HL-60 (cell line): Measurements from ENCODE around the gene SLC16A9.
"Not testable (repeated sequence)": the region's sequence is repeated elsewhere in the genome, so short reads cannot be mapped to it uniquely, and the experiment has no call there.

Experiments used
- DNase-seq, 2 experiments: peaks; one replicate each; pipeline ENCODE4 v3.0.0-alpha.2; 2010 to 2020; ENCODE audit warnings: low read depth in 1 of 2, low spot score in 1 of 2
- H3K27ac ChIP-seq: fragments of 250-450 bp; sonication (Bioruptor Pico); replicated peaks from 2 replicates; pipeline ENCODE4 v1.5.1; 2020; ENCODE audit warnings: mild to moderate bottlenecking, moderate library complexity
- H3K27me3 ChIP-seq: fragments of 250-450 bp; sonication (Bioruptor Pico); 2 replicates; pipeline ENCODE4 v1.5.1; 2021; ENCODE audit warnings: mild to moderate bottlenecking, moderate library complexity; ENCODE audit not compliant: insufficient read depth, poor library complexity, severe bottlenecking
- H3K4me3 ChIP-seq: replicated peaks from 2 replicates; pipeline ENCODE4 v1.5.1; 2011; ENCODE audit warnings: mild to moderate bottlenecking, control low read depth, low read length; ENCODE audit not compliant: insufficient read depth
- CTCF ChIP-seq: IDR thresholded peaks from one replicate; pipeline ENCODE4 v1.5.1; 2011; ENCODE audit warnings: low read length, control low read depth, inconsistent platforms; ENCODE audit not compliant: insufficient read depth
- GABPA ChIP-seq: IDR thresholded peaks from 2 replicates; pipeline ENCODE4 v1.6.1; 2012; ENCODE audit warnings: low read depth
- POLR2AphosphoS5 ChIP-seq: IDR thresholded peaks from 2 replicates; pipeline ENCODE4 v1.6.1; 2012; ENCODE audit warnings: low read depth
- REST ChIP-seq: IDR thresholded peaks from 2 replicates; pipeline ENCODE4 v1.6.1; 2012; ENCODE audit warnings: low read depth; ENCODE audit not compliant: insufficient replicate concordance
- SPI1 ChIP-seq: IDR thresholded peaks from 2 replicates; pipeline ENCODE4 v1.6.1; 2012; ENCODE audit warnings: low read depth, mild to moderate bottlenecking, borderline replicate concordance

SLC16A9 gene

GRCh38 chr10:59748834-59749233 lies 39.2 kb upstream of the SLC16A9 start:
- no peaks in the 10 kb centered on the region for H3K27me3 ChIP-seq
- no peak overlapping the region for H3K27ac ChIP-seq
- DNase-seq, result no peak
- no peak for TF ChIP-seq GABPA
- TF ChIP-seq CTCF, result no peak
- TF ChIP-seq POLR2AphosphoS5, result no peak
- TF ChIP-seq SPI1, result no peak
- no peak for TF ChIP-seq REST
- no peak overlapping the region for H3K4me3 ChIP-seq

GRCh38 chr10:59745163-59745650 lies 35.6 kb upstream of the SLC16A9 start:
- Histone ChIP-seq H3K27me3 (no peaks in the 10 kb centered on the region), H3K27ac (no peak overlapping the region), H3K4me3 (no peak overlapping the region)
- DNase-seq, result no peak
- TF ChIP-seq SPI1, result no peak
- TF ChIP-seq GABPA, result no peak
- no peak for TF ChIP-seq POLR2AphosphoS5

- H3K4me3 ChIP-seq, DNase-seq, H3K27ac ChIP-seq, H3K27me3 ChIP-seq: not testable (repeated sequence)
Observed at GRCh38 chr10:59744762-59745161, 35.1 kb upstream of the SLC16A9 start.

- not testable (repeated sequence) for H3K27me3 ChIP-seq, H3K27ac ChIP-seq, H3K4me3 ChIP-seq, DNase-seq
Observed at GRCh38 chr10:59744156-59744555, 34.5 kb upstream of the SLC16A9 start.

- Histone ChIP-seq H3K27ac (no peak overlapping the region), H3K4me3 (no peak overlapping the region), H3K27me3 (no peaks in the 10 kb centered on the region)
- TF ChIP-seq POLR2AphosphoS5, result no peak
- no peak for TF ChIP-seq CTCF
- TF ChIP-seq GABPA, result no peak
- TF ChIP-seq SPI1, result no peak
- no peak for TF ChIP-seq REST
- DNase-seq, result no peak
Observed at GRCh38 chr10:59741583-59741982, 31.9 kb upstream of the SLC16A9 start.
